ENCODE results near the gene TFB1M.

TFB1M gene

DNA sequence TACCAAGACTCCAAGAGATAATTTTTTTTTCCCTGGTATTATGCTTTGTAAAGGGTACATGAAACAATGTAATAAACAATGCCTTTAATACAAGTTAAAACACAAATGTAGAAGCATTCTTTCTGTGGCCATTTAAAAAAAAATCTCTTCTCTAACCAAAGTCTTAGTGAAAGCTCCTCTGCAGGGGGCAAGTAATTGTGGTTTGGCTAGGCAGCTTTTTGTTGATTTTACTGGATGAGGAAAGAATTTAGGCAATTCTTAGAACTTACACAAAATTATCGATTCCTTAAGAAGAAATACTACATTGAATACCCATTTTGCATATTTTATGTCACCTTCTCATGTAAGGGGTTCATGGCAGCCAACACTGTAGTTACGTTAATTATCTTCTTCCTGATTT, 12.4 kb downstream of the TFB1M start:
- no peak overlapping the region for H2AFZ ChIP-seq (ENCODE audit: low read depth, low read length)
- H3K36me3 ChIP-seq (replicated peaks; ENCODE audit: low read depth, low read length) = peaks cover 15% of the 10 kb centered on the region
- no peak overlapping the region for H3K9ac ChIP-seq (ENCODE audit: low read length)
- H3K4me3 ChIP-seq (ENCODE audit: low read length) = no peak overlapping the region
- no peak overlapping the region for H3K27ac ChIP-seq (ENCODE audit: low read length)
- H3K4me2 ChIP-seq (ENCODE audit: low read length) = no peak overlapping the region
- H3K4me1 ChIP-seq (ENCODE audit: low read length) = no peaks in the 10 kb centered on the region
- H3K27me3 ChIP-seq (ENCODE audit: low read depth, low read length) = no peaks in the 10 kb centered on the region
- TF ChIP-seq, protein P1, sequence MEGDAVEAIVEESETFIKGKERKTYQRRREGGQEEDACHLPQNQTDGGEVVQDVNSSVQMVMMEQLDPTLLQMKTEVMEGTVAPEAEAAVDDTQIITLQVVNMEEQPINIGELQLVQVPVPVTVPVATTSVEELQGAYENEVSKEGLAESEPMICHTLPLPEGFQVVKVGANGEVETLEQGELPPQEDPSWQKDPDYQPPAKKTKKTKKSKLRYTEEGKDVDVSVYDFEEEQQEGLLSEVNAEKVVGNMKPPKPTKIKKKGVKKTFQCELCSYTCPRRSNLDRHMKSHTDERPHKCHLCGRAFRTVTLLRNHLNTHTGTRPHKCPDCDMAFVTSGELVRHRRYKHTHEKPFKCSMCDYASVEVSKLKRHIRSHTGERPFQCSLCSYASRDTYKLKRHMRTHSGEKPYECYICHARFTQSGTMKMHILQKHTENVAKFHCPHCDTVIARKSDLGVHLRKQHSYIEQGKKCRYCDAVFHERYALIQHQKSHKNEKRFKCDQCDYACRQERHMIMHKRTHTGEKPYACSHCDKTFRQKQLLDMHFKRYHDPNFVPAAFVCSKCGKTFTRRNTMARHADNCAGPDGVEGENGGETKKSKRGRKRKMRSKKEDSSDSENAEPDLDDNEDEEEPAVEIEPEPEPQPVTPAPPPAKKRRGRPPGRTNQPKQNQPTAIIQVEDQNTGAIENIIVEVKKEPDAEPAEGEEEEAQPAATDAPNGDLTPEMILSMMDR (IDR thresholded peaks at IDR 0.05; ENCODE audit: low read depth, low read length) = no peak
- no peak for TF ChIP-seq EZH2phosphoT487 (IDR thresholded peaks at IDR 0.05; ENCODE audit: low read depth)
- H3K79me2 ChIP-seq (ENCODE audit: low read length) = no peaks in the 10 kb centered on the region
- H4K20me1 ChIP-seq (ENCODE audit: insufficient read depth, low read length) = no peaks in the 10 kb centered on the region
- H3K9me3 ChIP-seq (ENCODE audit: insufficient read depth, low read length) = no peaks in the 10 kb centered on the region

DNA sequence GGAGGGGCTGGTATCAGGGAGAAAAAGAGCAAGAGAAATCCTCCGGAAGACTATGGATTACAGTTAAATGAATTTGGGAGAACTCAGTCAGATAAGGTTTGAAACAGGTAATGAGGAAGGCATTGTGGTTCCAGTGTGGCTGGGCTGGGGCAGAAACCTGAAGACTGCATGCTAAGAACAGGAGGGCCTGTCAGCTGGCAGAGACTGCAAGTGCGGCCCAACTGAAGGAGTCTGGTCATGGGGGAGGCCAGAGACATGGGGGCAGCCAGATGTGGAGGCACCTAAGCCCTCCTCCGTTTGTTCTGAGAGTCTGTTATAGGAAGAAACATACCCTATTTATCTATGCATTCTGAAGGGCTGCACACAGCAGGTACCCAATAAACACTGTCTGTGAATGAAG, 16.6 kb downstream of the TFB1M start:
- Histone ChIP-seq H4K20me1 (ENCODE audit: insufficient read depth, low read length) (no peaks in the 10 kb centered on the region), H3K4me1 (ENCODE audit: low read length) (no peaks in the 10 kb centered on the region), H3K4me2 (ENCODE audit: low read length) (no peak overlapping the region), H3K27ac (ENCODE audit: low read length) (no peak overlapping the region), H3K9ac (ENCODE audit: low read length) (no peak overlapping the region), H3K4me3 (ENCODE audit: low read length) (no peak overlapping the region), H3K36me3 (replicated peaks; ENCODE audit: low read depth, low read length) (peaks cover 7% of the 10 kb centered on the region), H3K9me3 (ENCODE audit: insufficient read depth, low read length) (no peaks in the 10 kb centered on the region), H2AFZ (ENCODE audit: low read depth, low read length) (no peak overlapping the region), H3K79me2 (ENCODE audit: low read length) (no peaks in the 10 kb centered on the region), H3K27me3 (ENCODE audit: low read depth, low read length) (no peaks in the 10 kb centered on the region)
- TF ChIP-seq, protein P1 (IDR thresholded peaks at IDR 0.05; ENCODE audit: low read depth, low read length) = no peak
- no peak for TF ChIP-seq EZH2phosphoT487 (IDR thresholded peaks at IDR 0.05; ENCODE audit: low read depth)

DNA sequence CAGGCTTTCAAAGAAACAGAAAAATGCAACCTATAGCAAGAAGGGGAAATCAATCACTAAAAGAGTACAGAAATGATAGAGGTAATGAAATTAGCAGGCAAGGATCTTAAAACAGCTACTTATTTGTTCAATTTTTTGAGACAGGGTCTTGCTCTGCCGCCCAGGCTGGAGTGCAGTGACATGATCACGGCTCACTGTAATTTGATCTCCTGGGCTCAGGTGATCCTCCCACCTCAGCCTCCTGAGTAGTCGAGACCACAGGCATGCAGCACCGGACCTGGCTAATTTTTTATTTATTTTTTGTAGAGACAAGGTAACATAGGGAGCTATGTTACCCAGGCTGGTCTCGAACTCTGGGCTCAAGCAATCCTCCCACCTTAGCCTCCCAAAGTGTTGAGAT, 21.6 kb downstream of the TFB1M start:
- Histone ChIP-seq H3K4me2 (ENCODE audit: low read length) (no peak overlapping the region), H3K9me3 (ENCODE audit: insufficient read depth, low read length) (no peaks in the 10 kb centered on the region), H3K36me3 (replicated peaks; ENCODE audit: low read depth, low read length) (peaks cover 8% of the 10 kb centered on the region), H3K27me3 (ENCODE audit: low read depth, low read length) (no peaks in the 10 kb centered on the region), H3K4me1 (ENCODE audit: low read length) (no peaks in the 10 kb centered on the region), H2AFZ (ENCODE audit: low read depth, low read length) (no peak overlapping the region), H4K20me1 (ENCODE audit: insufficient read depth, low read length) (no peaks in the 10 kb centered on the region), H3K4me3 (ENCODE audit: low read length) (no peak overlapping the region), H3K79me2 (ENCODE audit: low read length) (no peaks in the 10 kb centered on the region), H3K27ac (ENCODE audit: low read length) (no peak overlapping the region), H3K9ac (ENCODE audit: low read length) (no peak overlapping the region)
- no peak for TF ChIP-seq EZH2phosphoT487 (IDR thresholded peaks at IDR 0.05; ENCODE audit: low read depth)
- TF ChIP-seq, protein P1 (IDR thresholded peaks at IDR 0.05; ENCODE audit: low read depth, low read length) = no peak

DNA sequence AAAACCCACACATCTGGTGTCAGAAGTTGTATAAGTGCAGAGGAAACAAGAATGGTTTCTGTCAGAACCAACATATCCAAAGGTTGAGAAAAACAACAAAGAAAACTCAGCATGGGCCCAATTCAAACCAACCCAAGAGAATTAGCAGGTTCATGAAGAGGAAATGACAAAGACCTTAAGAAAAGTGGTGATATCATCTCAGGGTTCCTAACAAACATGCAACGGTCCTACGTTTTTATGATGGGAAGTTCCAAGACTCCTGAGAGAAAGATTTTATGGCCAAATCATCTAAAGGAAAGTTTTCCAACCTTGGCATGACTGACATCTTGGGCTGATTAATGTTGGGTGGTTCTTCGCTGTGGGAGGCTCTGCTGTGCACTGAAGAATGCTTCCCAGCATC, 23.0 kb downstream of the TFB1M start:
- H3K36me3 ChIP-seq (replicated peaks; ENCODE audit: low read depth, low read length) = peaks cover 3% of the 10 kb centered on the region
- TF ChIP-seq EZH2phosphoT487 (IDR thresholded peaks at IDR 0.05; ENCODE audit: low read depth) = no peak
- TF ChIP-seq, protein P1 (IDR thresholded peaks at IDR 0.05; ENCODE audit: low read depth, low read length) = no peak
- H3K4me3 ChIP-seq (ENCODE audit: low read length) = no peak overlapping the region
- H3K79me2 ChIP-seq (ENCODE audit: low read length) = no peaks in the 10 kb centered on the region
- H4K20me1 ChIP-seq (ENCODE audit: insufficient read depth, low read length) = no peaks in the 10 kb centered on the region
- no peak overlapping the region for H3K9ac ChIP-seq (ENCODE audit: low read length)
- H3K9me3 ChIP-seq (ENCODE audit: insufficient read depth, low read length) = no peaks in the 10 kb centered on the region
- H3K27me3 ChIP-seq (ENCODE audit: low read depth, low read length) = no peaks in the 10 kb centered on the region
- no peak overlapping the region for H2AFZ ChIP-seq (ENCODE audit: low read depth, low read length)
- no peaks in the 10 kb centered on the region for H3K4me1 ChIP-seq (ENCODE audit: low read length)
- no peak overlapping the region for H3K27ac ChIP-seq (ENCODE audit: low read length)
- no peak overlapping the region for H3K4me2 ChIP-seq (ENCODE audit: low read length)
